ENCODE measurements around the gene FAM174A.
"Not testable (repeated sequence)": the region's sequence is repeated elsewhere in the genome, so short reads cannot be mapped to it uniquely, and the experiment has no call there.

The FAM174A gene

DNA sequence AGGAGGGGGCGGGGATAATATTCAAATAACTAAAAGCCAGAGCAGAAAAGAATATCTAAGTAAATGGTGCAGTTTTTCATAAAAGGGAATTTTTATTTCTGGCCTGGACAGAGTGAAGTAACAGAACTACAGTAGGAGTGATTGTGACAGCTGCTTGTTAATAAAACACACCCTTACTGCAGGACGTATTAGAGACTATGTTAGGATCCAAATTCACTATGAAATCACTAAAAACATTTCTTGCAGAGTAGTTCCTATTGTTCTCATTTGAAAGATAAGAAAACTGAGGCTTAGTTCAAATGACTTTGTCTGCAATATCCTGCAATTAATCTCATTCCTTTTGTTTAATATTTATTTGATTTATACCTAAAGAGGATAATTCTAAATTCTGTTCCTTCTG lies 39.5 kb downstream of the FAM174A start:
- no peak for FAIRE-seq
- no peak for DNase-seq (ENCODE audit: extremely low spot score, insufficient read length, low read depth)

DNA sequence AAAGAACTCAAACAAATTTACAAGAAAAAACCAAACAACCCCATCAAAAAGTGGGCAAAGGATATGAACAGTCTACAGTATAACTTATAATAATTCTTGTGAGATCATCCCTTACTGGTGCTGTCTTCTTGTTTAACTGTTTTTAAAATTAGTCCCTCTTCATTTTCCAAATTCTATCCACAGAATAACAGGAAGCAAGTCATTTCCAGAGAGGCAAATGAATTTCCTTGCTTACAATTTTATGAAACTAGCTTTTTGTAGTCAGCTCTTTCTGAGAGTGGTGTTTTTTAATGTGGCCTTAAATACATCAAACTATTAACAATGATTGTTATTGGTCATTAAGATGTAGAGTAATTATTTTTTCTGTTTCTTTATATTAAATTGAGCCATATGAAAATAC lies 40.6 kb downstream of the FAM174A start:
- FAIRE-seq, result no peak
- DNase-seq (ENCODE audit: extremely low spot score, insufficient read length, low read depth), result no peak

DNA sequence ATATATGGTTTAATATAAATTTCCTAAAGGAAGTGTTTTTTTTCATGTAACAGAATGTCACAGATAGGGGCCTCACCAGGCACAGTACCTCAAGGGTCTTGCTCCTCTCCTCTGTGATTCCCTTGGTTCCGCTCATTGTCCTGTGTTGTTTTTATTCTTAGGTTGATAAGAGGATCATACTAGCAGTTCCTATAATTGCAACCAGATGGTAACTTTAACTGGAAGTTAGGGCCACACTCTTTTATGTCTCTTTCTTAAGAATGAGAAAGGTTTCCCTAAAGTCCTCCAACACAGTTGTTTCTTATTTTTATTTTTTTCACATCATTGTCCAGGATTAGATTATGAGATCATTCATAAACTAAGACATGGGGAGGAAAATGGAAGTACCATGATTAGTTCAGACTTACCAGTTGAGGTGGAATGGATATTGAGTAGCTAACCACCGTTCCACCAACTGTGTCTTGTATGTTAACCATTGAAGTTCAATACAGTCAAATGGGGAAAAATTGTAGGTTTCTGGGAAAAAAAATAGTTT lies 41.1 kb downstream of the FAM174A start:
- DNase-seq (ENCODE audit: extremely low spot score, insufficient read length, low read depth) (no peak), FAIRE-seq (no peak)

DNA sequence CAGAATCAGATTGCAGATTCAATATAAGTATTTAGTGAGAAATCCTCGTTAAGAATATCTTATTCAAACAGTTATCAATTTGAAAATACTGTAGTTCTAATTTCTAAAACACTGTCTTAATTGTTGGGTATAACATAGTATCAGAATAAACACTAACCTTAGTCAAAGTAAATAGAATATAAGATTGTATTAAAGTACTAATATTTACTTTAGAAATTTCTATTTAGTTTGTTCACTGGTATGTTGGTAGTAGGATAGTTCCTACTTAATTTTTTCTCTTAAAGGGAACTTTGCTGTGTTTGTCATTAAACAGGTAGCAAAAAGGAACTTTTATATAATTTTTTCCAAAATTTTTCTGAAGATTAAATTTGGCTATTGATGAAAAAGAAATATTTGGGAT lies 42.3 kb downstream of the FAM174A start:
- DNase-seq (ENCODE audit: extremely low spot score, insufficient read length, low read depth) (no peak), FAIRE-seq (no peak)

DNA sequence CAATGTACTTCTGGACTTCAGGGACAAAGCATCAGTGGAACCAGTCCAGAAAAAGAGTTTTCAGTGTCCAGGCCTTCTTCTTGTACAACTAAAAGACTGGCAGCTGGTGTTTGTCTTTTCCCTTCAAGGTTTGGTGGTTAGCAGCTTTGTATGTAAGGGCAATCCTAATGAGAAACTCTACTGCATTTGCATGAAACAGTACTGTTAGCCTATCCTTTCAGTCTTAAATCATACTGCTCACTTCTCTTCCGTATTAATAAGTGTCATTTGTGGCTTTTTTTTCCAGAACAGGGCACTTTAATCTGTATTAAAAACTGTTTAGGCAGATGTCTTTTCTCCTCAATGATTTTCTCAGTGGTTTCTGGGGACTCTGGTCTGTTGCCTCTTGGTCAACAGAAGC lies 48.9 kb downstream of the FAM174A start:
- peak; percentile 79 for FAIRE-seq
- DNase-seq (ENCODE audit: extremely low spot score, insufficient read length, low read depth), result no peak

DNA sequence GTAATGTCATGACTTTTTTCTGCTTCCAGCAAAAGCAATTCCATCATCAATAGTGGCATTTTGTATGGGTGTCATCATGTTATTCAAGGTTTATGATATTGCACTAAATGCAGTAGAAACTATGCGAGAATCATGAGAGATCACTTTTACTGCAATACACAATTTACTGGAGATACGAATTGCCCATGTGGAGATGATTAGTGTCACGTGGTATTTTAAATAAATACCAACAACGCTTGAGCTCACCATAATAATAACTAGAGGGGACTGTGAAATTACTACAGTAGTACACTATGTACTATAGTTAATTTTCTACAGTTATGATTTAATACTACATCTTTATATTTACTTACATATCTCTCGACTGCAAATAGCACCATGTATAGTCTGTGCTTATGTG lies 49.7 kb downstream of the FAM174A start:
- FAIRE-seq (no peak), DNase-seq (ENCODE audit: extremely low spot score, insufficient read length, low read depth) (no peak)

DNA sequence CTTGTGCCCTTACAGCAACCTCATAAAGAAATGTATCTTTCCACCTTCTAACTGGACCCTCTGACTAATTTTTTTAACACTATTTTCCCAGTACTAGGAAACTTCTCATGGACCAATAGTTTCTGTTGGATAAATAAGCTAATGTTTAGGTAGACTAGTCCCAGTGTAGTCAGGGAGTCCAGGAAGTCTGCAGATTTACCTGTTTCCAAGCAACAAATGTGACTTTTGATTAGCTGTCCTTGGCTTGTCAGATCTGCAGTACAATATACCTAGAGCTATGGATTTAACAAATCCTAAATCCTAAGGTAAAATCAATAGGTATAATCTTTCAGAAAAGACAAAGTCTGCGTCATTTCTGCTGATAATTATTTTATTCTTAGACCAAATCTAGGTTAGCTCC lies 55.7 kb downstream of the FAM174A start:
- FAIRE-seq, result no peak

DNA sequence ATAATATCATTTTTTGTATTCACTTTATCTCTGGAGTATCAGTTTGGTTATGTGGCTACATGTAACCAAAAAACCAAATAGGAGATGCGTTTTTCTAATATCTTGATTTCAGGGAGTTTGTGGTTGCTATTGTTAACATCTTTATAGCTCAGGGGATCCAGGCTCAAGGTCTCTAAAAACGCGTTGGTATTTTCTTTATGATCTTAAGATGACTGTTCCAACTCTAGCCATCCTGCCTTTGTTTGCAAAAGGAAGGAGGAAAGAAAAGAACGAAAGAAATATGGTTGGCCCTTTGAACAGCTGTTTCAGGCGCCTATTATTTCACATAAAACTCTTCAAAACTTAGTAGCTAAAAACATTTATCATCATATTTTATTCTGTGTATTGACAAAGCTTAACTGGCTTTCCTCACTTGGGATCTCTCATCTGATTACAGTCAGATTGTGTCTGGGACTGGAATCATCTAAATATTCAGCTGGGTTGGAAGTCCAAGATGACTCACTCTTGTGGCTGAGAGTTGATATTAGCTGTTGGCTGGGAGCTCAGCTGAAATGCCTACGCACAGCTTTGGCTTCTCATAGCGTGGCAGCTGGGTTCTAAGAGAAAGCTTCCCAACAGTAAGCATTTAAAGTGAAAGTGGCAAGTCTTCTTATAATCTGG lies 60.1 kb downstream of the FAM174A start:
- DNase-seq (ENCODE audit: extremely low spot score, insufficient read length, low read depth), result no peak
- no peak for FAIRE-seq

More for the DNA sequence above, 55.7 kb downstream of the FAM174A start:
- DNase-seq (ENCODE audit: extremely low spot score, insufficient read length, low read depth), result no peak

DNA sequence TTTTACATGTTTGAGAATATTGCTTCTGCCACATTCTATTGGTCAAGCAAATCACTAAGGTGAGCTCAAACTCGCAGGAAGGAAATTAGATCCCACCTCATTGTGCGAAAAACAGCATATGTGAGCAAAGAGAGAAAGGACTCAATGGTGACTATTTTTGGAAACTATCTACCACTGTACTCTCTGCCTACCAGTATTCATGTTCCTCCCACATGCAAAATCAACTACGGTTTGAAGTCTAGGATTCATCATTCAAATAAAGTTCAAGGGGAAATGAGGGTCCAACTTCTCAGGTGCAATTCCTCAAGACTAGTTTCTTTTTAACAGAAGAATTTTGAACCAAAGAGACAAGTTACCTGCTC lies 60.6 kb downstream of the FAM174A start:
- DNase-seq (ENCODE audit: extremely low spot score, insufficient read length, low read depth) (no peak), FAIRE-seq (no peak)

DNA sequence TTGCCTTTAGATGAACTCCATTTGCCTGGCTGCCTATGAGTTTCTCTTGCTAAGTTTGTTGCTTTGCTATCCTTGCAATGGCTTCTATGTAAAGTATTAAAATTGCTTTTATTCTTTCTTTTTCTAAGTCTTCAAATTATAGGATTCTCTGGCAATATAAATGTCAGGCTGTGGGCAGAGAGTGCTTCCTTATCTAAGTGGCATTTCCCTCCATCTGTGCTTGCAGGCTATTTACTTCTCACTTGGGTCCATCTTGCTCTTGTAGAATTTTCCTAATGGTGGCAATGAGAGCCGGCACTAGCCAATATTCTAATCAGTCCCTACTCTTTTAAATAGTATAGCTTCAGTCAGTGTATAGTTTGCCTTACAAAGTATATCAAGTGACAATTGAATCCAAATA lies 63.3 kb downstream of the FAM174A start:
- DNase-seq (ENCODE audit: extremely low spot score, insufficient read length, low read depth) (no peak), FAIRE-seq (no peak)

DNA sequence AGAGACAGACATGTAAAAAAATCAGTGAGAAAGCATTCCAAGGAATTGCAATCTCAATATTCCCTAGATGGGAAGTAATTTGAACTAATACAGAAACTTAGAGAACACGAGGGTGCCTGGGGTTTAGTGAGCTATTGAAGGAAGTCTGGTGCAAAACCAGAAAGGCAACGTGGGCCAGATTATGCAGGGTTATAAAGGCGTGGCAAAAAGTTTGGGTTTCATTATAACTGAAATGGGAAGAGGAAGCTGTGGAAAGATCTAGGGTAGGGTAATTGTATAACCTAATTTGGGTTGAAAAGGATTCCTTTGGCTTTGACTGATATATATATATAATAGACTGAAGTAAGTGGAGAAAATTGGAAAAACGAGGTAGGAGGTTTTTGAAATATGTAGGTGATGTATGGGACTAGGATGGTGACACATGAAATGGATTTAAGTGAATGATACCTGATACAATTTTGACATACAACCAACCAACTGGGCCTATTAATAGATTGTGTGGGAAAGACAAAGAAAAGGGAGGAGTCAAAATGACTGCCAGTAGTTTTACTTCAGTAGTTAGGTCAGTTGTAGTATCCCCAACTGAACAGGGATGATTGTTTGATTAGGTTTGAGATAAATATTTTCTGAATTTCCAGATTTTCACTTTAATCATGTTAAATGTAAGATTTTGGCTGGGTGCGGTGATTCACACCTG lies 65.3 kb downstream of the FAM174A start:
- FAIRE-seq (no peak), DNase-seq (ENCODE audit: extremely low spot score, insufficient read length, low read depth) (no peak)

DNA sequence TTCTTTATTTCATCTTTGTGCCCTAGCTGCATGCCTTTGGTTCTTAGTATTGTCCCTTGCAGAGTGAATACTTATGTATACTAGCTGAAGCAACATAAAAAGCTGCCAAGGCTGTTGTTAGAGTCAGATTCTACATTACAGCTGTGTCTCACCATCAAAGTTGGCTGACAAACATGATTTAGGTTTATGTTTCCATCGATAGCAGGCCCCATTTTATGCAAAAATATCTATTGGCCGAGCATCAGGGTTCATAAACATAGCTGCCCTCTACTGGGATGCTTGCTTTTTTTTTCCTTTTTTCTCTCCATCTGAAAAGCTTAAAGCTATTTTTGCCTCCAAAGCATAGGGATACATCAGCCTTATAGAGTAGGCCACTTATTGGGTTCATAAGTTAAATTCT lies 68.0 kb downstream of the FAM174A start:
- FAIRE-seq (no peak), DNase-seq (ENCODE audit: extremely low spot score, insufficient read length, low read depth) (no peak)

DNA sequence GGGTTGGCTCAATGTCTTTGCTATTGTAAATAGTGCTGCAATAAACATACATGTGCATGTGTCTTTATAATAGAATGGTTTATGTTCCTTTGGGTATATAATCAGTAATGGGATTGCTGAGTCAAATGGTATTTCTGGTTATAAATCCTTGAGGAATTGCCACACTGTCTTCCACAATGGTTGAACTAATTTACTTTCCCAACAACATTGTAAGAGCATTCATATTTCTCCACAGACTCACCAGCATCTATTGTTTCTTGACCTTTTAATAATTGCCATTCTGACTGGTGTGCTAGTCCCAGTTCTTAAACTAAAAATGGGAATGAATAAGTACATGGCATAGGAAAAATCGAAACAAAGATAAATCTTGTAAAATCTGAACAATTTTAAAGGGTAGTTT lies 68.8 kb downstream of the FAM174A start:
- not testable (repeated sequence) for FAIRE-seq; DNase-seq (ENCODE audit: extremely low spot score, insufficient read length, low read depth)

DNA sequence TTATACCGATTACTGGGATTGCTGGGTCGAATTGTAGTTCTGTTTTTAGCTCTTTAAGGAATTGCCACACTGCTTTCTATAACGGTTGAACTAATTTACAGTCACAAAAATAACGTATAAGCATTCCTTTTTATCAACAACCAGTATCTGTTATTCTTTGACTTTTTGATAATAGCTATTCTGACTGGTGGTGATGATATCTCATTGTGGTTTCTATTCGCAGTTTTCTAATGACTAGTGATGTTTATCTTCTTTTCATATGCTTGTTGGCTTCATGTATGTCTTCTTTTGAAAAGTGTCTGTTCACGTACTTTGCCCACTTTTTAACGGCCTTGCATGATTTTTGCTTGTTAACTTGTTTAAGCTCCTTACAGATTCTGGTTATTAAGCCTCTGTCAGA lies 74.4 kb downstream of the FAM174A start:
- FAIRE-seq (no peak), DNase-seq (ENCODE audit: extremely low spot score, insufficient read length, low read depth) (no peak)

DNA sequence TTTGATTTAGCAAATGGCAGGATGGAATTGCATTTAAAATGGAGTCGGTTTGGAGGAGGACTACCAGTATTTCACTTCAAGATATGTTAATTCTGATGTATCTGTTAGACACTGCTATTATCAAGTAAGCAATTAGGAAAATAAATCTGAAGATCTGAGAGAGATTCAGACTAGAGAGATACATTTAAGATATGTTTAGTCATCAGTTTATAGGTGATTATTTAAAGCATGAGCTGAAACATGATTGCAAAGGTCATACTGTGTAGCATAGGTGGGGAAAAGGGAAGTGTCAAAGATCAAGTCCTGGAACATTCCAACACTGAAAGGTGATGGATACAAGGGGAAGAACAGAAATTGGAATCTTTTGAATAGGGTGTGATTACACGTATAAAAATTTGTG lies 79.1 kb downstream of the FAM174A start:
- FAIRE-seq (no peak), DNase-seq (ENCODE audit: extremely low spot score, insufficient read length, low read depth) (no peak)

DNA sequence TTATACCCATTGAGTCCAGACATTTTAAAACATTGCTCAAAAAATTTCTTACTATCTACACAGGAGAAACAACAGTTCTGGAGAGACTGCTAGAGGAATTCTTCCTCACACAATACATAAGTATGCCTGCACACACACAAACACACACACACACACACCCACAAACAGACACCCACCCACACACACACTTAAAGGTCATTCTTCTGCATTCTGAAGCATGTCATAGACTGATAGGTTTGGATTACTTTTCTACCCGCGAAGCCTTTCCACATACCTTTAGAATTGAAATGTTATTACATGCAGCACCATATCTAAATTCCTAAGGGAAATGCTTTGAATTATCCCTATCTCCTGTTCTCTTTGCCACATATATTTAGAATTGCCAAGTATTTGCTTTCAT lies 80.2 kb downstream of the FAM174A start:
- DNase-seq (ENCODE audit: extremely low spot score, insufficient read length, low read depth) (no peak), FAIRE-seq (no peak)

DNA sequence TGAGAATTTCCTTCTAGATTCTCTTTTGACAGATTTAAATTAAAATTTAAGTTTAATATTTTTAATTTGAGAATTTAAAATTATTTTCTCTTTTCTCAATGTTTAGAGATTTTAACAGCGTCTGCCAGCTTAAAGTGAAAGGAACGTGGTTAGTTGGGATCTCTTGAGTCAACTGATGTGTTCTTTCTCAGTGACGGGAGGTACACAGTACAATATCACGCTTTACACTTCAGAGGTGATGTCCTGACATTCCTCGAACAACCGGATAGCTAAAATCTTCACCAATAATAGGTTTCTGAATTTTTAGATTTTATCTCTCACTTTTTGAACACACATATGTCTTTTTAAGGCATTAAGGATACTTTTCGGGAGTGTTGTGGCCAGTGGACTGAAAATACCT lies 81.1 kb downstream of the FAM174A start:
- DNase-seq (ENCODE audit: extremely low spot score, insufficient read length, low read depth) (no peak), FAIRE-seq (no peak)

DNA sequence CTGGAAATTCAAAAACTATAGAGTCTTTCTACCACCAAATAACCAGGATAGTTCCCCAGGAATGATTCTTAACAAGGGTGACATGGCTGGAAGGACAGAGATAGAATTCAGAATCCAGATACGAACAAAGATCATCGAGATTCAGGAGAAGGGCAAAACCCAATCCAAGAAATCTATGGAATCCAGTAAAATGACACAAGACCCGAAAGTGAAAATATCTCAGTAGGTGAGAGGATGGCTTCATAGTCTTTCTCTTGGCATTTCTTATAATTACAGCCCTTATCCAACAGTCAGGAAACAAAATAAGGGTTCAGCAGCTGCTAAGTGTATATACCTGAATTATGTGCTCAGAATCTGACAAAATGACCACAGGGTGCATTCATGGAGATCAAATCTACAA lies 81.8 kb downstream of the FAM174A start:
- FAIRE-seq, result no peak
- no peak for DNase-seq (ENCODE audit: extremely low spot score, insufficient read length, low read depth)

DNA sequence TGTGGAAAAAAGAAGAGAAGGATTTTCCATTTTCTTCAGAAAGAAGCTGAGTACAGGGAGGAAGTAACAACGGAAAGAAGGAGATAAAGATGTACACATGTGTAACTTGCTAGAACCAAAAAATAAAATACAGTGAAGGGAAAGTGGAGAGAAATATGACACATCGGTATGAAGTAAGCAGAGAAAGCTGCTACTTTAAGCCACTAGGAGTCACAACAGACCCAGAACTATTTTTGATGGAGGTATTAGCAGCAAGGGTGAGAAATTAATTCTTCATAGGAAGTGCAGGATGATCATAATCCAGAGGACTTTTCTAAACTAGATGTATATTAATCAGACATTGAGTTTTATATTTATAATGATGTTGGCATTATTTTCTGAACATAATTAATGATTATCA lies 88.5 kb downstream of the FAM174A start:
- no peak for DNase-seq (ENCODE audit: extremely low spot score, insufficient read length, low read depth)
- FAIRE-seq, result peak; percentile 79

DNA sequence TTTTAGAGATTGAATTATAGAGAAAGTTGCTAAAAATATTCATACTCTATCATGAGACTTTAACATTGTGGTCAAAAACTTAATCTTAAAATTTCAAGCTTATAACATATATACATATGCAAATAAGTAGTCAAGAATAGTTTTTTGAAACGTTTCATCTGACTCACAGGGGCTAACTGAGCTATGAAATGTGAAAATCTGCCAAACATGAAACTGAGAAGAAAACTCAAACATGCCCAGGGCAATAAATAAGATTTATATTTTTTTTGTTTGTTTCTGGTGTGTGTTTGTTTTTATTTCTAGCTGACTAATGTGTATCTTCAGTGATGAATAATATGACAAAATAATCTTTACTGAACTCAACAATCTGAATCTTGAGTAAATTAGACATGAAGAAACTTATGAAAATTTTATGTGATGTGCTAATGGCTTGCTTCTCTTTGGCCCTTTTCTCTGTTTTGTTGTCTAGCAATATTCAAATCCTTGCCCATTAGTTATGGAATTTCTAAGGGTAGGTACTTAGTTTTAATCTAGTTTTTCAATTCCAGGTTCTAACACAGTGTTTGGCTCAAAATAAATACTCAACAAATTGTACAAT lies 99.9 kb downstream of the FAM174A start:
- no peak for DNase-seq (ENCODE audit: extremely low spot score, insufficient read length, low read depth)
- FAIRE-seq, result no peak

Data from GM18507 (cell line).